Measurements from ENCODE around the gene GZF1.

The GZF1 gene

DNA sequence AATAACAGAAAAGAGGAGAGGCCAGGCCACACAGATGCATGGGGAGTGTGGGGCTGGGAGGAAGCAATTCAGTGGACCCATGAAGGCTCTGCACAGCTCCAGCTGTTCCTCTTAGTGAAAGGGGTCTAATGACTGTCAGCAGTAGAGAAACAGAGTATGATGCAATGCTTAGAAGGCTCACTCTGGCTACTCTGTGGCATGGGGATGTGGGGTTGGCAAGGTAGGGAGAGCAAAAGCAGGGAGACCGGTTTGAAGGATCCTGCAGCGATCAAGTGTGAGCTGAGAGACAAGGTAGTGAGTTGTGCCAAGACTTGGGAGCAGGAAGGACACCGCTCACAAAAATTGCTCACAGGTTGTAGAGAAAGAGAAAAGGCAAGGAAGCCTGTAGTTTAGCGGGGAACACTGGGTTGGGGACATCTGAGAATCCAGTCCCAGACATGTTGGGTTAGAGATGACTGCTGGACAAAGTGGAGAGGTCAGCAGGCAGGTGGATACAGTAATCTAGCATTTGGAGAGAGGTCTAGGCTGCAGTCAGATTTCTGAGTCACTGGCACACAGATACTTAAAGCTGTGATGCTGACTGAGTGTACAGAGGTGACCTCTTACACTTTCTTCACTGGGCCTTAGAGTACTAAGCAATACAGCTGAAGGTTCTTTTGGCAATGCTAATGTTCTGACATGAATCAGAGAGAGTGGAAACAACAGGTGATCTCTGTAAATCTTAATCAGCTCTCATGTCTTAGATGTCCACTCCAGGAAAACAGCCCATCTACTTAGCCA is 32.2 kb downstream of the GZF1 start:
- Histone ChIP-seq H3K9me3 (ENCODE audit: control insufficient read depth, low read length) (no peaks in the 10 kb centered on the region), H3K9ac (no peak overlapping the region), H2AFZ (no peak overlapping the region), H3K4me3 (ENCODE audit: low read depth, low read length) (no peak overlapping the region), H3K4me2 (ENCODE audit: low read length) (no peak overlapping the region), H3K4me1 (no peaks in the 10 kb centered on the region), H3K27me3 (ENCODE audit: control insufficient read depth, insufficient read depth, low read length) (no peaks in the 10 kb centered on the region), H3K27ac (no peak overlapping the region), H3K36me3 (ENCODE audit: control insufficient read depth, insufficient read depth, low read length) (no peaks in the 10 kb centered on the region), H3K79me2 (peaks cover 13% of the 10 kb centered on the region)
- TF ChIP-seq, protein P1, sequence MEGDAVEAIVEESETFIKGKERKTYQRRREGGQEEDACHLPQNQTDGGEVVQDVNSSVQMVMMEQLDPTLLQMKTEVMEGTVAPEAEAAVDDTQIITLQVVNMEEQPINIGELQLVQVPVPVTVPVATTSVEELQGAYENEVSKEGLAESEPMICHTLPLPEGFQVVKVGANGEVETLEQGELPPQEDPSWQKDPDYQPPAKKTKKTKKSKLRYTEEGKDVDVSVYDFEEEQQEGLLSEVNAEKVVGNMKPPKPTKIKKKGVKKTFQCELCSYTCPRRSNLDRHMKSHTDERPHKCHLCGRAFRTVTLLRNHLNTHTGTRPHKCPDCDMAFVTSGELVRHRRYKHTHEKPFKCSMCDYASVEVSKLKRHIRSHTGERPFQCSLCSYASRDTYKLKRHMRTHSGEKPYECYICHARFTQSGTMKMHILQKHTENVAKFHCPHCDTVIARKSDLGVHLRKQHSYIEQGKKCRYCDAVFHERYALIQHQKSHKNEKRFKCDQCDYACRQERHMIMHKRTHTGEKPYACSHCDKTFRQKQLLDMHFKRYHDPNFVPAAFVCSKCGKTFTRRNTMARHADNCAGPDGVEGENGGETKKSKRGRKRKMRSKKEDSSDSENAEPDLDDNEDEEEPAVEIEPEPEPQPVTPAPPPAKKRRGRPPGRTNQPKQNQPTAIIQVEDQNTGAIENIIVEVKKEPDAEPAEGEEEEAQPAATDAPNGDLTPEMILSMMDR (IDR thresholded peaks at IDR 0.05) = no peak

DNA sequence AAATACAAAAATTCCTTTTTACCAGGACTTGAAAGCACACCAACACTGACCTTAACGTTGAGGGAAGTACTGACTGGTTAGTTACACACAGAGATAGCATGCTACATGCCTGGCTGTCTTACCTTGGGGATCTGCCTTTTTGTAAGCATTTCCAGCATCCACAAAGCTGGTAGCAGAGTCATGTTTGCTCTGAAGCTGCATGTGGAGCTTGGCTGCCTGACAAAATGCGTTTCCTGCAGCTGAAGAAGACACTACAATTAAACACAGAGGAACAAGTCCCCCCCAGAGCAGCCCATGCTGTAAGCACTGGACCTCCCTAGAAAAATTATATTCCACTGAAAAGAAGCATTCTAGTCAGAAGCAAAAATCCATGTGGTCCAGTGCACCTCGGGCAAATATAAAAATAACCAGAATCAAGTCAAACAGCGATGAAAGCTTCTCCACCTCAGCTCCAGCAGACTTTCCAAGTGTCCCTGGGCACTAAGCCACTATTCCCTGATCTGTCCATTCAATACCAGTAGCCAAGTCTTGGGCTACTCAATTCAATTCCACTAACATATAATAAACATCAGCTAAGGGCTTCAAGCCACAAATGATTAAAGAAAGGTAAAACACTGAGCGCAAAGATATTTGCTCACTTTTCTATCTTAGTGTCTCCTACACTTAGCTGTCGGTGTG is 35.1 kb downstream of the GZF1 start:
- Histone ChIP-seq H3K27ac (no peak overlapping the region), H3K4me3 (ENCODE audit: low read depth, low read length) (no peak overlapping the region), H3K4me1 (peaks cover 10% of the 10 kb centered on the region), H3K9me3 (ENCODE audit: control insufficient read depth, low read length) (no peaks in the 10 kb centered on the region), H3K9ac (no peak overlapping the region), H3K27me3 (ENCODE audit: control insufficient read depth, insufficient read depth, low read length) (no peaks in the 10 kb centered on the region), H3K4me2 (ENCODE audit: low read length) (no peak overlapping the region), H3K79me2 (peaks cover 6% of the 10 kb centered on the region), H2AFZ (no peak overlapping the region), H3K36me3 (ENCODE audit: control insufficient read depth, insufficient read depth, low read length) (no peaks in the 10 kb centered on the region)
- TF ChIP-seq, protein P1 (IDR thresholded peaks at IDR 0.05) = no peak

DNA sequence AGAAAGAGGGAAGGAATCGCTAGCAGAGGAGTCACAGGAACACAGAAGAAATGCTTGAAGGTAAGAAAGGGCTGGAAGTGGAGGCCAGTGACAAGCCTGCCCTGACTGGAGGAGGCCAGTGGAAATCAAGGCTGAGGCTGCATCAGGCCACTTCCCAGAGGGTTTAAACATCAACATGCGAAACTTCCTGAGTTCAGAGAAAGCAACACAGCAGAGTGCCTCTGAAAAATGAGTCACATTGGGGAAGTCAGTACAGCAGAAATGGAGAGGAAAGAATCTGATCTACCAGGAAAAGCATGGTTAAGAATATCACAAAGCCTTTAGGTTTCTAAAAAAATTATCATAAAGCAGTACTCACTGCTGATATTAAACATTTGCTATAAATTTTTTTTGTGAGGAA is 36.0 kb downstream of the GZF1 start:
- TF ChIP-seq, protein P1 (IDR thresholded peaks at IDR 0.05) = no peak
- no peak overlapping the region for H3K9ac ChIP-seq

DNA sequence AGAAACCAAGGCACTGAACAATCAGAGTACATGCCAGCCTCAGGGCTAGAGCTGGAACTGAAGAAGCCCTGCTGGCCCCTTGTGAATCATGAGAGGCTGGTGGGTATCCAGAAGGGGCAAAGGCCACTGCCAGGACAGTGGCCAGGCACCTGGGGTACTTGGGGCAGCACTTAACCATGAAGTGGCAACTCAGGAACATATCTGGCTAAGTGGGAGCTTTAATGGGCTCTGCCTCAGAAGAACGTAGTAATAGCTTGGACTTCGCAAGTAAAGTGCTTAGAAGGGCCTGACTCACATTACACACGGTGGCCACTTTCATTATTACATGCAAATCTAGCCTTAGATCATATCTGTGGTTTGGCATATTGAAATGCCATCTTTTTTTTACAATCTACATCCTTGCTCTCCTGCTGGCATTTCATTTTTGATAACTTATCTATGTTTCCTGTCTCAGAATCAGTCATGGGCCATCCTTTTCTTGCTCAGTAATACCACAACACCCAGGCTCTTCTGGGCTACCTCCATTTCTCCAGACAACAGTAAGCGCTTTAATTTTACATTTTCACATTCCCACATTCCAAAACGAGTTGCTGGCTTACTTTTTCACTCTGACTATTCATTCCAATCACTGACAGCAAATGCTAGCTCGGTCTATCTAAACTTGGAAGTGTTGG is 37.7 kb downstream of the GZF1 start:
- H2AFZ ChIP-seq = no peak overlapping the region
- H3K9ac ChIP-seq = no peak overlapping the region
- peaks cover 8% of the 10 kb centered on the region for H3K79me2 ChIP-seq
- no peak overlapping the region for H3K4me2 ChIP-seq (ENCODE audit: low read length)
- TF ChIP-seq, protein P1 (IDR thresholded peaks at IDR 0.05) = no peak
- no peak overlapping the region for H3K4me3 ChIP-seq (ENCODE audit: low read depth, low read length)
- H3K4me1 ChIP-seq = peaks cover 16% of the 10 kb centered on the region
- no peaks in the 10 kb centered on the region for H3K36me3 ChIP-seq (ENCODE audit: control insufficient read depth, insufficient read depth, low read length)
- no peak overlapping the region for H3K27ac ChIP-seq
- no peaks in the 10 kb centered on the region for H3K27me3 ChIP-seq (ENCODE audit: control insufficient read depth, insufficient read depth, low read length)
- H3K9me3 ChIP-seq (ENCODE audit: control insufficient read depth, low read length) = no peaks in the 10 kb centered on the region

More for the DNA sequence above, 36.0 kb downstream of the GZF1 start:
- H3K4me3 ChIP-seq (ENCODE audit: low read depth, low read length) = no peak overlapping the region
- H3K79me2 ChIP-seq = peaks cover 12% of the 10 kb centered on the region
- H3K27ac ChIP-seq = no peak overlapping the region
- H3K4me1 ChIP-seq = peaks cover 10% of the 10 kb centered on the region
- no peaks in the 10 kb centered on the region for H3K36me3 ChIP-seq (ENCODE audit: control insufficient read depth, insufficient read depth, low read length)
- no peaks in the 10 kb centered on the region for H3K9me3 ChIP-seq (ENCODE audit: control insufficient read depth, low read length)
- H3K4me2 ChIP-seq (ENCODE audit: low read length) = no peak overlapping the region
- no peaks in the 10 kb centered on the region for H3K27me3 ChIP-seq (ENCODE audit: control insufficient read depth, insufficient read depth, low read length)
- no peak overlapping the region for H2AFZ ChIP-seq

Measured in parathyroid adenoma (tissue), 2 donors.